Suppressor macrophage treated with lipopolysaccharide for 1 hour (primary cell): Measurements from ENCODE around the gene CA6.
"Not testable (repeated sequence)": the region's sequence is repeated elsewhere in the genome, so short reads cannot be mapped to it uniquely, and the experiment has no call there.

ENCODE experiments used
- DNase-seq, 3 donors: peaks; one replicate each; pipeline ENCODE4 v3.0.0-alpha.2; 2020 to 2022

The CA6 gene

DNA sequence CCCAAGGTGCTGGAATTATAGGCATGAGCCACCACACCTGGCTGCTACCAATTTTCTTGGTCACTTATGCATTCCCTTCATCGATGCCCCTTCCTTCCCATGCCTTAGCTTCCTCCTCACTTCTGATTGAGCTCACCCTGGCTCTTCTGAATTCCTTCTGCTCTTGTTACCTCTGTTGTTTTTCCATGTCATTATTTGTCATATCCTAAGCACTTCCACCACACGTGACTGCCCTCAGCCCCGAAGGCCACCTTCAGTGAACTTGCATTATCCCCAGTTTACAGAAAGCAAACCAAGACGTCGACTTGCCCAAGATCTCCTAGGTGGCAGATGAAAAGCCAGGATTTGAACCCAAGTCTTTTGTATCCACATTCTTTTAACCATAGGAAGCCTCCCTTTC lies 30.7 kb downstream of the CA6 start:
- no peak for DNase-seq

DNA sequence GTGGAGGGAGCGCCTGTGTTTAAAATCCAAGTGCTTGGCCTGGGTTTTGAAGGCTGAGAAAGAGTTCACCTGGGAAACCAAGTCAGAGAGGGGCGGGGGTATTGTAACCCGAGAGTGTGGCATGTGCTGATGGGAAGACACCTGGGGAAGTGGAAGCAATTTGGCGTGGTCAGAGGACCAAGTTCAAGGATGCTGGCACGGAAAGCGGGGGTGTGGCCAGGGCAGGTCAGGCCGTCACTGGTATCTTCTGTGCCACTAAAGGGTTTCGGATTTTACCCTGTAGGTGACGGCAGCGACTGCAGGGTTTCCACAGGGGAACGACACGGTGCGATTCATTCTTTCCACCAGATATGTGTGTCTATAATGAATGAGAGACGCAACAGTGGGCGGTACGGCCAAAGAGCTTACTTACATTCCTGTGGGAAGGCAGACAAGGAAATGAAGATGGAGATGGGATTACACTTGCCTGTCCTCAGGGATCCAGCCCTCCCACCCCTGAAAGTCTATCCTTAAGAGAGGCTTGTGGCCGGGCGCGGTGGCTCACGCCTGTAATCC lies 31.3 kb downstream of the CA6 start:
- DNase-seq, result no peak

DNA sequence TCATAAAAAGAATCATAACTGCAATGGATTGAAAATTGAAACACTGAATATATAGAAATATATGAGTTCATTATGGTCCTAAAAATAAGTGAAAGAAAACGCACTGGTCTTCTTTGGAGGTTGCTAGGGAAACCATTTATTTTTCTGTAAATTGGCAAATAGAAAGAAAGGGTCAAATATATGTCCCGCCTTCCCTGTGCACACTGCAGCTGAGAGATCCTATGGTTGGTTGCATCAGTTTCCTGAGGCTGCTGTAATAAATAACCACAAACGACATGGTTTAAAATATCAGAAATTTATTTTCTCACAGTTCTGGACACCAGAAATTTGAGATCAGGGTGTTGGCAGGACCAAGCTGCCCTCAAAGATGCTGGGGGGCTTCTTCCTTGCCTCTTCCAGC lies 35.0 kb downstream of the CA6 start:
- DNase-seq, result no peak

DNA sequence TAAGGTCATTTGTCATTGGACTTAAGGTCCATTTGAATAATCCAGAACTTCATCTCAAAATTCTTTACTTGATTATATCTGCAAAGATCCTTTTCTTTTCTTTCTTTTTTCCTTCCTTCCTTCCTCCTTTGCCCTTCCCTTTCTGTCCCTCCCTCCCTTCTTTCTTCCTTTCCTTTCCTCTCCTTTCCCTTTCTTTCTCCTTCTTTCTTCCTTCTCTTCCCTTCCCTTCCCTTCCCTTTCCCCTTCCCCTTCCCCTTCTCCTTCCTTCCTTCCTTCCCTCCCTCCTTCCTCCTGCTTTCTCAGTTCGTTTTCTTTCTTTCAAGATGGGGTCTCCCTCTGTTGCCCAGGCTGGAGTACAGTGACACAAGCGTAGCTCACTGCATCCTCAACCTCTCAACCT lies 35.5 kb downstream of the CA6 start:
- DNase-seq, result no peak

DNA sequence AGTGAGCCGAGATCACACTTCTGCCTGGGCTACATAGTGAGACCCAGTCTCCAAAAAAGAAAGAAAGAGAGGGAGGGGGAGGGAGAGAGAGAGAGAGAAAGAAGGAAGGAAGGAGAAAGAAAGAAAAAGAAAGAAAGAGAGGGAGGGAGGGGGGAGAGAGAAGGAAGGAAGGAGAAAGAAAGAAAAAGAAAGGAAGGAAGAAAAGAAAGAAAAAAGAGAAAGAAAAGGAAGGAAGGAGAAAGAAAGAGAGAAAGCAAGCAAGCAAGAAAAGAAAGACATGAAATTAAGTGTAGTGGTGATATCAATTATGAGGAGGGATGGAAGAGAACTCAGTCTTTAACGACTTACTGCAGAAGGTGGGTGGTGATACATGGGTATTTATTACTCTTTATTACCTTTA lies 38.5 kb downstream of the CA6 start:
- DNase-seq, result no peak

DNA sequence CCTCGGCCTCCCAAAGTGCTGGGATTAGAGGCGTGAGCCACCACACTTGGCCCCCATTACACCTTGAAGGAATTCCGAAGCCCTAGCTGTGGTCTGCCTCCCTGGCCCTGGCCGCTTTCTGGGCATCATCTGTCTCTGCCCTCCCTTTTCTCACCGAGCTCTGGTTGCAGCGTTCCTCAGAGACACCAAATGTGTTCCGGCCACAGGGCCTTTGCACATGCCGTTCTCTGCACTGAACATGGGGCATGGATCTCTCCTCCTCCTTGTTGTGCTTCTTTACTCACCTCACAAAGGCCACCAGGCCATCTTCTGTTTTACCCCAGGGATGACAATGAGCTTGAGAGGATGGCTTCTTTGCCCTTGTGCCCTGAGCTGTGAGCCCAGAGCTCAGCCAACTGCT lies 39.3 kb downstream of the CA6 start:
- DNase-seq, result no peak

DNA sequence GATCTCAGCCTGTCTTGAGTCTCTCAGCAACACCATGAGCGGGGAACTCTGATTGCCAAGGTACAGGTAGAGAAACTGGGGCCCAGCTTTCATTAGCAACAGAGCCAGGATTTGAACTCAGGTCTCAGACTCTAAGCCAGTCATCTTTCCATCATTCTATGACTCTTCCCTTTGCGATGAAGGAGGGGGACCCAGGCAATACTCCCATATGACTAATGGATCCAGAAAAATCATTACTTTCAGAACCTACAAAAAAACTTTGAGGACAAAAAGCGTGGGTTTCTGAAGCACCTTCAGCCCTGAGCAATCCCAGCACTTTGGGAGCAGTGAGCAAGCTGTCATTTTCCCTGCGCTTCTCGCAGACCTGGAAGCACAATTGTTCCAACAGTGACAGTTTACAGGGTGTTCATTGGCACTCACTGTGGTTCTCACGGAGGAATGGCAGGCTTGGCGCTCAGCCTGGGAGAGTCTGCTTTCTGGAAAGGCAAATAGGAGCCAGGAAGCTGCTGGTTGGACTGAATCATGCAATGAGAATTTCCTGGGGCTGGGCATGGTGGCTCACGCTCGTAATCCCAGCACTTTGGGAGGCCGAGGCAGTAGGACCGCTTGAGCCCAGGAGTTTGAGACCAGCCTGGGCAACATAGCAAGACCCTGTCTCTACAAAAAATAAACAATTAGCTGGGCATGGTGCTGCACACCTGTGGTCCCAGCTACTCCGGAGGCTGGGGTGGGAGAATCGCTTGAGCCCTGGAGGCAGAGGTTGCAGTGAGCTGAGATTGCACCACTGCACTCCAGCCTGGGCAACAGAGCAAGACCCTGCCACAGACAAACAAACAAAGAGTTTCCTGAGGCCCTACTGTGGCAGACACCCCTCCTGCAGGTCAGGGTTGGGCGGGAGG lies 40.5 kb downstream of the CA6 start:
- no peak for DNase-seq

DNA sequence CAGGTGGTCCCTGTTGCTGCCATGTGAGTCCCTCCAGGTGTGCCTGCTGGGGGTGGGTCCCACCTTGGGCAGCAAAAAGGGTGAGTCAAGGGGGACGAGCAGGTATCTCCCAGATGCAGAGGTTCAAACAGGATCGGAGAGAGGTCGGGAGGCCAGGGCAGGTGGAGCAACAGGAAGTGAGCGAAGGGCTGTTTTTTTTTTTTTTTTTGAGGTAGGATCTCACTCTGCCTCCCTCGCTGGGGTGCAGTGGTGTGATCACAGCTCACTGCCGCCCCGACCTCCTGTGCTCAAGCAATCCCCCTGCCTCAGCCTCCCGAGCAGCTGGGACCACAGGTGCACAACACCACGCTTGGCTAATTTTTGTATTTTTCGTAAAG lies 41.1 kb downstream of the CA6 start:
- no peak for DNase-seq

DNA sequence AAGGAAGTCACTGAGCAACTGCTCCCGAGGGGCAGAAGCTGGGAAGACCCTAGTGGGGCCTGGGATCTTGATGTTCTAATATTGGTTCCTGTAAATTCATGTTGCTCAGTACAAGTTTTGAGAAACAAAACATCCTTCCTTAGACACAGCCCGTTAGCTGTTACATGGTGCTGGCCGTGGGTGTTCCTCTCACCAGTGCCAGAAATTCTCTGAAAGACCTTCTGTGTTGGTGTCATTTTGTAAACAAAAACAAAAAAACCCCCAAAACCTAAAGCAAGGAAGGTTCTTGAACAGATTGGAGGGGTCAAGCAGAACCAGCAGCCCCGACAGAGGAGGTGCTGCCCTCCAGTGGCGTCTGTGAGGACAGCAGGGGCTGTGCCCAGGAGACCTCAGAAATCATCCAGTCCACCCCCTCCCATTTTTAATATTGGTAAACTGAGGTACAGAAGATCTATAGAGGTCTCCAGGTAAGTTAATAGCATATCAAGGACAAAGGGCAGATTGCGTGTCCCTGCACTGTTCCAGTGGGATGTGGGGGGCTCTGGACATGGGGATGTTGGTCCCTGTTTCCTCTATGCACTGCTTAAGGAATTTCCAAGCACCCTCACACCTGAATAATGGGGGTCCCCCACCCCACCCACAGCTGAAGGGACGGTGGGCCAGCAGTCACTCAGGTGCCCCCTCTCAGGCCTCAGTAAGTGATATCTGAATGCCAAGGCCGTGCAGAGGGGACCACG lies 42.4 kb downstream of the CA6 start:
- peak; percentile 42 to 71 (median 59) for DNase-seq

DNA sequence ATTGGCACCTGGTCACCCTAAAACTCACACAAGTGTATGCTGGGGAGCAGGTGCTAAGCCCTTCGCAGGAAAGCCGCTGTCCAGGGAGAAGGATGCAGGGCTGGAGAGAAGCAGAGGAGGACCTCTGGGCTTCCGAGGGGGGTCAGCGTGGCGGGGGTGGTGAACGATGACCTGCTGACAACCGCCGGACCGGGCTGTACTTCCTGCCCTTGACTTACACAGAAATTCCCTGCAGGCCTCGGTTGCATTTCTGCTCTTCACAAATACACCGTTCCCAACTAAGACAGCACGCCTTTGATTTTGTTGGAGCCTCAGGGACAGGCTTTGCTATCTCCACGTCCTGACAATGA lies 42.9 kb downstream of the CA6 start:
- no peak for DNase-seq

DNA sequence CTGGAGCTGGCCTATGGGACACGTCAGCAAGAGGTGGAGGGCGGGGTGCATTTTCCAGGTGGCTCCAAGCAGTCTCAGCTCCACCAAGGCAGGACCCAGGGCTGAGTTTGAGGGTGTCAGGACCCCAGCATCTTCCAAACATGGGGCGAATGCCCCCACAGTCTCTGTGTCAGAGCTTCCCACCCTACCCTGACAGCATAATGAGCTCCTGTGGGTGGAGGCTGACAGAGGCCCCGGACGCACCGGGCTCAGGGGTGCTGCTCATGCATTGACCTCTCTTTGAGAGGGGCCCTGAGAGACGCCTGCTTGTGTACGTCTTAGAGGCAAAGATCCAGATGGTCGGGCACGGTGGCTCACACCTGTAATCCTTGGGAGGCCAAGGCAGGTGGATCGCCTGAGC lies 43.4 kb downstream of the CA6 start:
- DNase-seq, result no peak

DNA sequence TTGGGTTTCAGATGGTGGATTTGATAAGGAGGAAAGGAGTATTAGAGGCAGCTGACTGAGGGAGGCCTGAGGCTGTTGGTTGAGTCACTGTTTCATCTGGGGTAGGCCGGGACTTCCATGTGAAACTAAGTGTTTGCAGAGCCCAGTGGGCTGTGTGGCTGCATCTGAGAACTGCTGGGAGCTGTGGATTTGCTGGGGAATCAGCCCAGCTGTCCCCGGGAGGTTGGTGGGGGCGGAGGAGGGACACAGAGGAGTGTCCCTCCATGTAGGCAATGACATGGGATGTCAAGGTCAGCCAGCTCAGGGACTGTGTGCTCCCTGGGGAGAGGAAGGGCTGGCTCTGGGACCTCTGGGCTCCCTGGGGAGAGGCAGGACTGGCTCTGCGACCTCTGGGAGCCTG lies 44.2 kb downstream of the CA6 start:
- DNase-seq, result peak in 1 of 3 donors; percentile 20

DNA sequence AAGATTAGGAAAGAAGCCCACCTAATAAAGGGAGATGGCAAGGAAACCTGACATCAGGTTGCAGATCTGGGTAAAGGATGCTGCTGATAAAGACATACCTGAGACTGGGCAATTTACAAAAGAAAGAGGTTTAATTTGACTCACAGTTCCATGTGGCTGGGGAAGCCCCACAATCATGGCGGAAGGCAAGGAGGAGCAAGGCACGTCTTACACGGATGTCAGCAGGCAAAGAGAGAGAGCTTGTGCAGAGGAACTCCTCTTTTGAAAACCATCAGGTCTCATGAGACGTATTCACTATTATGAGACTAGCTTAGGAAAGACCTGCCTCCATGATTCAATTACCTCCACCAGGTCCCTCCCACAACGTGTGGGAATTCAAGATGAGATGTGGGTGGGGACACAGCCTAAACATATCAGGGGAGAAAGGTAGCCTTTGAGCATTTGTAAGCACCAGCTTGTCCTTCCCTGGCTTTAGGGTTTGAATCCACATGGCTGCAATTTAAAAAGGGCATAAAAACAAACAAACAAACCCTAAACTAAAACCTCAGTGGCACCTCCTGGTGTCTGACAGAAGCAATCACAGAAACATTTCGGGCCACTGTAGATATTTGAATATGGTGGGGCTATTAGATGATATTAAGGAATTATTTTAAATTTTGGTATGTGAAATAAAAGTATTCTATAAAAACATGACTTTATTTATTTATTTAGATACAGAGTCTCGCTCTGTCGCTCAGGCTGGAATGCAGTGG lies 47.4 kb downstream of the CA6 start:
- peak in 1 of 3 donors; percentile 17 for DNase-seq

DNA sequence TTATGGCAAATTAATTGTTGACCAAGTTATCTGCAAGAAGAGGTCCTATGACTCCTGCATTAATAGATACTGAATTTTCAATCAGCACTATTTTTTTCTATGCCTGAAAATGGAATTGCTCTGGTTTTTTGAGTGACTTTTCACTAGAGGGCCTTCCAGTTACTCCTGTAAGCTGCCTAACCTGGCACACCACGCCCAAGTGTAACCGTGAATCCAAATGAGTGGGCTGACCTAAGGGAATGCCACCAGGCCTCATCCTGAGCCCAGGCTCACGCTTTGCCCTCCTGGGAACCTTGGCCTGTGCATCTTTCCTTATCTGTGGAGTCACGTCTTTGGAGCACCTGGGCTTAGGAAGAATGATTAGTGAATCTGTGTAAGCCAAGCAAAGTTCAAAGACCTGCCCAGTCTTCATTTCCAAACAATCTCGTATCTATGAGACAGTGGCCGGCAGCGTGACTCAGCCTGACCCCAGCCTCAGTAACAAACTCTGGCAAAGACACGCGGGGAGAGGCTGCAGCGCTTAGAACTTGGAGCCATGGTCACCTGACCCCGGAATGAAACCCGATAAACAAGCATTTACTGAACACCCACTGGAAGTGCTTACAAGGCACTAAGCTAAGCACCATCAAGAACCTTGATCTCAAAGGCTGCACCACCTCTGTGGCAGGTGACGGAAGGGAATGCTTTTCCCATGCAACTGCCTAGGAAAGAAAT lies 48.5 kb downstream of the CA6 start:
- not testable (repeated sequence) for DNase-seq

DNA sequence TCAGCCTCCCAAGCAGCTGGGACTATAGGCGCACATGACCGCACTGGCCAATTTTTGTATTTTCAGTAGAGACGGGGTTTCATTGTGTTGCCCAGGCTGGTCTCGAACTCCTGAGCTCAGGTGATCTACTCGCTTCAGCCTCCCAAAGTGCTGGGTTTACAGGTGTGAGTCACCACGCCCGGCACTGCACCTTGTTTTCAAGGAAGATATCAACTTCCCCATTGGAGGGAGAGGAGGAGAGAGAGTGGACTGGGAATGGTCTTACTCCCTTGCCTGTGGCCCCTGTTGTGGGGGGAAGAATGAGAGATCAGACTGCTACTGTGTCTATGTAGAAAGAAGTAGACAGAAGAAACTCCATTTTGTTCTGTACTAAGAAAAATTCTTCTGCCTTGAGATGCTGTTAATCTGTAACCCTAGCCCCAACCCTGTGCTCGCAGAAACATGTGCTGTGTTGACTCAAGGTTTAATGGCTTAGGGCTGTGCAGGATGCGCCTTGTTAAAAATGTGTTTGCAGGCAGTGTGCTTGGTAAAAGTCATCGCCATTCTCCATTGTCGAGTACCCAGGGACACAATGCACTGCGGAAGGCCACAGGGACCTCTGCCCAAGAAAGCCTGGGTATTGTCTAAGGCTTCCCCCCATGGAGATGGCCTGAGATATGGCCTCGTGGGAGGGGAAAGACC lies 56.0 kb downstream of the CA6 start:
- not testable (repeated sequence) for DNase-seq

DNA sequence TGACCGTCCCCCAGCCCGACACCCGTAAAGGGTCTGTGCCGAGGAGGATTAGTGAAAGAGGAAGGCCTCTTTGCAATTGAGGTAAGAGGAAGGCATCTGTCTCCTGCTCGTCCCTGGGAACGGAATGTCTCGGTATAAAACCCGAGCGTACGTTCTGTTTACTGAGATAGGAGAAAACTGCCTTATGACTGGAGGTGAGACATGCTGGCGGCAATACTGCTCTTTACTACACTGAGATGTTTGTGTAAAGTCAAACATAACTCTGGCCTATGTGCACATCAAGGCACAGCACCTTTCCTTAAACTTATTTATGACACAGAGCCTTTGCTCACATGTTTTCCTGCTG lies 56.5 kb downstream of the CA6 start:
- DNase-seq, result not testable (repeated sequence)

DNA sequence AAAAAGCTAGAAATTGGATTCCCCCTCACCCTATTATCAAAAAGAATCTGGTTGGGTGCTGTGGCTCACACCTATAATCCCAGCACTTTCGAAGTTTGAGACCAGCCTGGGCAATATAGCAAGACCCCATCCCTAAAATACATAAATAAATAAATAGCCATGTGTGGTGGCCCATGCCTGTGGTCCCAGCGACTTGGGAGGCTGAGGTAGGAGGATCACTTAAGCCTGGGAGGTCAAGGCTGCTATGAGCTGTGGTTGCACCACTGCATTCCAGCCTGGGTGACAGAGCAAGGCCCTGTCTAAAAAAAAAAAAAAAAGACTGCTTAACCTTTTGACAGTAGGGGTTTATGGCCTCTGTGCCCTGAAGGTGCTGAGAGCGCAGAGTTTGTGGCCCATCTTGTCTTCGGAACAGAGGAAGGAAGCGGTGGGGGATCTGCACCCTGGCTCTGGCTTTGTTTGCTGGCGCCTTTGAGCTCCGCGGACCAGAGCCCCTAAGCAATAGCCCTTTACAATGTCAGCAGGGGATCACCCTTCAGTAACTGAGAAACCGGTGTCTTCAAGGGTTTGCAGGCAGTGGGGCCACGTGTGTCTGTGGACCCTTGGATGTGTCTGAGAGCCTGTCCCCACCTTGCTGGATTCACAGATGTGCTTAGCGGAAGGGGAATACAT lies 58.5 kb downstream of the CA6 start:
- no peak for DNase-seq

DNA sequence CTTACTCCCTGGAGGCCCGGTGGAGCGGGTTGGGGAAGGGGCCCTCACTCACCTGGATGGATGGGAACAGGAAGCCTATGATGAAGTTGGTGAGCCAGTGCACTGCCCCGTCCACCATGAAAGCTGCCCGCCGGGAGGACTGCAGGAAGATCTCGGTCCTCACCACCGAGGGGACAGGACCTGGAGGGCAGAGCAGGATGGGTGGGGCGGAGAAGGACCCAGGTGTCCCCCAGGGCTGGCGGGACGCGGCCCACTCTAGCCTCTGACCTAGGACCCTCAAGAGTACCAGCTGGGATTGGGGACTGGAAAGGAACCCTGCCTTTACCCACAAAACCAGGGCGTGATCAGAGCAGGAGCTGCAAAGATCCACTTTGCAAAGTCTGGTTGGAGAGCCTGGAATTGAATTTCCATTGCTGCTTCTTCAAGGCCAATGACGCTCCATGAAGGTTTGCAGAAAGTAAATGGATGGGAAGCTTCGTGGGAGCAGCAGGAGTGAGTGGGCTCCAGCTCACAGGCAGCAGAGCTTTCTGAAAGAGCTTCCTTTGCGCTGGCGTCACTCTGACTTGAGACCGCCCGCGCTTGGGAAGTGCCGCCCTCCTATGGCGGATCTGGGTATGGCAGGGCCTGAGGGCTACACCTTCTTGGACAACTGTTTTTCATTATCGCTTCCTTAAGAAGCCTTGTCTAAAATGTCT lies 59.2 kb downstream of the CA6 start:
- peak; percentile 87 to 93 (median 92) for DNase-seq

DNA sequence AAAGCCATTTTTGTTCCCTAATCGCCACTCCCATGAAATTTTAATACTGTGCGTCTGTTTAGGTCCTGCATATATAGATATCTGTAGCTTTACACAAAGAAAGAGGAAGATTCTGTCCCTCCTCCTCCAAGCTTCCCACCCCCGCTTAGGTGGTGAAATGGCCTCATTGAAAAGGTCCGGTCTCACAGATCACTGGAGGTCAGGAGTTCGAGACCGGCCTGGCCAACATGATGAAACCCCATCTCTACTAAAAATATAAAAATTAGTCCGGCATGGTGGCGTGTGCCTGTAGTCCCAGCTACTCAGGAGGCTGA lies 59.7 kb downstream of the CA6 start:
- no peak for DNase-seq

DNA sequence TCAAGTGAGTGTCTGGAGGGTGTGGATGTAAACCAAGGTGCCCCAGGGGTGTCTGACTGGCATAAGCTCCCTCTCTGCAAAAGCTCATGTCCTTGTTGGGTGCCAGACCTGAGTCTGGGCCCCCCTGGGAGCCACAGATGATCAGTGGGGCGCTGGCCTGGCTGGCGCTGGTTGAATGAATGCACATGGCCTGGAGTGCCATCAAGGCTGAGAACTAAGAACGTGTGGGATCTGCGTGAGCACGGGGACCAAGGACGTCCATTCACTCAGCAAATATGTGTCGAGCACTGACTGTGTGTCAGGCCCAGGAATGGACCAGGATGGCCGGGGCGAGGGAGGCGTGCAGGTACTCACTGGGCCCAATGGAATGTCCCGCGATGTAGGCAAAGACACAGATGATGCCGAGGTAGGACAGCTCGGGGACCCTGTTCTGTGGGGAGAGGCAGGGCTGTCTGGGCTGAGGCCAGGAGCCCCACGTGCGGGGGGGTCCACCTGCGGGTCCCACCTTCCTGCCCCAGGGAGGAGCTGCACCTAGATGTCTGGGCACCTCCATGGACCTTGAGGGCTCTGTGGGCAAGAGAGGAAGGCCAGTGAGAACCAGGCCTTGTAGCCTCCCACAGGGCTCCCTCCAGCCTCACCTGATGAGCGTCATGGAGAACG lies 61.4 kb downstream of the CA6 start:
- no peak for DNase-seq

DNA sequence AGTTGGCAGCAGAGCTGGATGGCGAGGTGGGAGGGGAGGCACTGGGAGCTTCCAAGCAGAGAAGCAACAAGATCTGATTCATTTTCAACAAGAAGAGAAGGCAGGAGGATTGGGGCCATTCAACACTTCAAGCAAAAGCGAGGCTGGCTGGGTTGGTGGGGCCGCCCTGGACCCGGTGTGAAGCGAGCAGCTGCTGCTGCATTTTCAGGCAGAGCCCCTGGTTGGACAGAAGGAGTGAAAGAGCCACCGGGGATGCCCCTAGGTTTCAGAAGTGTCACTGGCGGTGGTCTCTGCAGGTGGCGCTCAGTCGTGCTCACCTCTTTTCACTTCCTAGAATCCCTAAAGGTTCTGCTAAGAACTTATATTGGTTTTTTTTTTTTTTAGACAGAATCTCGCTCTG lies 62.6 kb downstream of the CA6 start:
- DNase-seq, result no peak
